C4-2B (cell line): ENCODE data around the gene PPP1R3C.

ENCODE experiments used
- H3K27ac ChIP-seq: fragments of 450-650 bp; 2 replicates; pipeline ENCODE4 v1.5.1; 2017
- CTCF ChIP-seq: fragments of 450-650 bp; conservative IDR thresholded peaks from 2 replicates; pipeline ENCODE4 v1.5.1; 2017; ENCODE audit warnings: mild to moderate bottlenecking
- ZFX ChIP-seq: fragments of 450-650 bp; IDR thresholded peaks from 2 replicates; pipeline ENCODE4 v1.6.1; 2017

PPP1R3C gene

DNA sequence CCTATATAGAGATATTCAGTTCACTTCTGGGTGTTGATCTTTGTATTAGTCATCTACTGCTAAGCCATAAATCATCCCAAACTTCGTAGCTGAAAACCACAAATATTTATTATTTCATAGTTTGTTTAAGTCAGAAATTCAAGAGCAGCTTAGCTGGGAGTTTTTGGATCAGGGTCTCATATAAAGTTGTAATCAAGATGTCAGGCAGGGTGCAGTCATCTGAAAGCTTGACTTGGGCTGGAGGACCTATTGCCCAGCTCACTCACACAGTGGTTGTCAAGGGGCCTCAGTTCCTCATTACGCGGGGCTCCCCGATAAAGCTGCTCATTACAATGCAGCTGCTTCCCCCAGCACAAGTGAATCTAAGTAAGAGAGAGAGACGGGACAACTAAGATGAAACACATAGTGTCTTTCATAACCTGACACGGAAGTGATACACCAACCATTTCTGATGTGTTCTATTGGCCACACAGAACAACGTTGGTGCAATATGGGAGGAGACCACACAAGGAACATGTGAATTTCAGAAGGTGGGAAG lies 15.7 kb downstream of the PPP1R3C start:
- H3K27ac ChIP-seq = no peak overlapping the region

GRCh38 chr10:91616137-91616536 lies 16.7 kb downstream of the PPP1R3C start:
- no peak overlapping the region for H3K27ac ChIP-seq
- no peak for TF ChIP-seq ZFX
- no peak for TF ChIP-seq CTCF

More for the DNA sequence above, 15.7 kb downstream of the PPP1R3C start:
- no peak for TF ChIP-seq ZFX

- no peak overlapping the region for H3K27ac ChIP-seq
Observed at GRCh38 chr10:91614225-91614624, 18.6 kb downstream of the PPP1R3C start.

GRCh38 chr10:91613411-91614187 lies 19.3 kb downstream of the PPP1R3C start:
- H3K27ac ChIP-seq = no peak overlapping the region
- TF ChIP-seq CTCF (no peak), ZFX (no peak)

More at GRCh38 chr10:91614225-91614624, 18.6 kb downstream of the PPP1R3C start:
- no peak for TF ChIP-seq CTCF

DNA sequence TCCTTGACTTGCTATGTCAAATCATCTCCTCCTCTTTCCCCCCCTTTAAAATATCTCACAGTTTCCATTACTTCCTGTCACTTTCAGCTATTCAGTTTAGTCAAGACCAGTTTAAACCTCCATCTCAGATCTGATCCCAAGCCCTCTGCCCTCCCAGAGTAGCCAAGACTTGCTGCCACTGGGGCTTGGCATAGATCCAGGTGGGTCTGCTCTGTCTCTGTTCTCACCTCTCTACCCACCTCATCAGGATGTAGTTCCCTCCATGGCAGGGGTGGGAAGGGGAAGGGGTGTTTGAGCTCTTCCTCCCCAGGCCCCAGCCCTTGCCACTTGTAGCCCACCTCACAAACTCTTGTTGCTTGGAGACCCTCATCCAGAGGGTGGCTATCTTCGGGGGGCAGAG lies 22.0 kb downstream of the PPP1R3C start:
- peak overlapping the region; percentile 18 for H3K27ac ChIP-seq
- TF ChIP-seq CTCF (no peak), ZFX (no peak)

DNA sequence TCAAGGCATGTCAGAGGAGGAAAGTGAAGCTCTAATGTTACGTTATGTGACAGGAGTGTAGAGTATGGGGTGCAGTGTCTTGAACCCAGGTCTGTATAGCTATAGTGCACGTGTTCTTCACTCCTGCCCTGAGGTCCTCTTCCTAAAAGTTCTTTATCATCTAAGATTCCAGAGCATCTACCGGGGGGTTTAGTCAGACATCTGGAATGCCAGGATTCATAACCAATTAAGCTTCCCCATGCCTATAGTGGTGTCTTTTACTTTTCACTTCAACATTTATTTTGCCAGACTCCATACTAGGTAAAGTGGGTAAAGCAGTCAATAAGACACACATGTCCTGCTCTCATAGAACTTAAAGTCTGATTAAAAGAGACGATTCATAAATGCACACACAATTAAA lies 22.4 kb downstream of the PPP1R3C start:
- TF ChIP-seq ZFX (no peak), CTCF (no peak)
- no peak overlapping the region for H3K27ac ChIP-seq

DNA sequence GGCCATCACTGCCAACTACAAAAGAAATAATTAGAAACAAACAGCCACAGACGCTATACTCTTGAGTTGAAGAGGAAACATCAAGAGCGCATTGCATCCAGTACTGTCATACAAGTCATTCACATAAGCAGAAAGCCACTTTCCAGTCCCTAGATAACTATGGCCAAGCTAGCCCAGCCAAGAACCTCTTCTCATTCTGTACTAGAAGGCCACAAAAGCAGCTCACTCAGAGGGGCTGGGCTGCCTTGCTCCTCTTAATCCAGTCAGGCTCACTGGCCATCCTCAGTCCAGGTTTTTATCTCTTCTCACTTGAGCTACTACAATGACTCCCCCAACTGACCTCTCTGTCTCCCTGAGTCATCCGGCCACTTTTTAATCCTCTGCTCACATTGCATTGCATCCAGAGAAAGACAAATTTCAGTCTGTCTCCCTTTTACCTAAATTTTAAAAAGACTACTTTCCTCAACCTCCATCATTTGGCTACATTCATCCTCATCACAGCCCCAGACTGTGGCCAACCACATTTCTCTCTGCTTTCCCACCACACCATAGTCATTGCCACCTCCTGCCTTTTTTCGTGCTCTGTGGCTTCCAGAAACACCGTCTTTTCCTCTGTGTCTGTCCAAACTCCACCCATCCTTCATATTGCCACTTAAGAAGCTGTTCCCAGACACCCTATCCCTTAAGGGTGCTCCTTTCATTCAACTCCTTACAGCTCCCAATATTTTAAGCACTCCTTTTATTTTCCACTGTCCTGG lies 25.0 kb downstream of the PPP1R3C start:
- H3K27ac ChIP-seq = peak overlapping the region; percentile 97

More for the DNA sequence above, 25.0 kb downstream of the PPP1R3C start:
- TF ChIP-seq CTCF (no peak), ZFX (peak; percentile 34; the same call in 1 of the 2 replicates)
